ENCODE results near the gene ME2.
"Not testable (repeated sequence)": the region's sequence is repeated elsewhere in the genome, so short reads cannot be mapped to it uniquely, and the experiment has no call there.

Gene ME2

DNA sequence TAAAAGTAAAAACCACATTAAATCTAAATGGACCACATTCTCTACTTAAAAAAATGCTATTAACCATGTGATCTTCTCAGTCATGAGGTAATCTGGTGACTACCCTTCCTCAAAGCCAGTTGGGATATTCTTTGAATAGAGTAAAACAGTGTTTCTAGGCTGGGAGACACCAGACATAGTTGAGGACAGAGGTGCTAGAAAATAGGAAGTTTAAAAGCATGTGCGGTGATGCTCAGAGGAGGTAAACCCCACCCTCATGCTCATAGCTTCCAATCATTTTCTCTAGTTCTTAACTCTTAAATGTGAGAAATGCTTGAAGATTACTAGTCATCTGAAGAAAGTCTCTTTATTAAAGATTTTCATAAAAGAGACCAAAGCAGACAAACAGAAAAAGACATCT is 58.3 kb downstream of the ME2 start:
- no peak overlapping the region for H3K9ac ChIP-seq (ENCODE audit: low read length)
- H3K4me1 ChIP-seq (ENCODE audit: insufficient read depth, low read length, severe bottlenecking) = no peaks in the 10 kb centered on the region
- no peaks in the 10 kb centered on the region for H3K79me2 ChIP-seq (ENCODE audit: insufficient read depth, low read length)
- no peaks in the 10 kb centered on the region for H4K20me1 ChIP-seq (ENCODE audit: insufficient read depth, low read length)
- H3K27ac ChIP-seq (ENCODE audit: low read depth, low read length, poor library complexity, severe bottlenecking) = no peak overlapping the region
- no peaks in the 10 kb centered on the region for H3F3A ChIP-seq (ENCODE audit: insufficient read depth, low read length)
- H3K27me3 ChIP-seq (ENCODE audit: insufficient read depth, low read length) = no peaks in the 10 kb centered on the region
- peaks cover 64% of the 10 kb centered on the region for H3K36me3 ChIP-seq (ENCODE audit: insufficient read depth, low read length)
- H3K4me3 ChIP-seq (ENCODE audit: low read depth, low read length, poor library complexity, severe bottlenecking) = no peak overlapping the region
- H3K9me2 ChIP-seq (ENCODE audit: low read depth, low read length) = no peaks in the 10 kb centered on the region
- no peaks in the 10 kb centered on the region for H3K9me3 ChIP-seq (ENCODE audit: low read length)
- no peak overlapping the region for H3K4me2 ChIP-seq (ENCODE audit: low read length)
- TF ChIP-seq EZH2 (IDR thresholded peaks at IDR 0.05; ENCODE audit: borderline replicate concordance, low read length) = no peak
- TF ChIP-seq, protein P1, sequence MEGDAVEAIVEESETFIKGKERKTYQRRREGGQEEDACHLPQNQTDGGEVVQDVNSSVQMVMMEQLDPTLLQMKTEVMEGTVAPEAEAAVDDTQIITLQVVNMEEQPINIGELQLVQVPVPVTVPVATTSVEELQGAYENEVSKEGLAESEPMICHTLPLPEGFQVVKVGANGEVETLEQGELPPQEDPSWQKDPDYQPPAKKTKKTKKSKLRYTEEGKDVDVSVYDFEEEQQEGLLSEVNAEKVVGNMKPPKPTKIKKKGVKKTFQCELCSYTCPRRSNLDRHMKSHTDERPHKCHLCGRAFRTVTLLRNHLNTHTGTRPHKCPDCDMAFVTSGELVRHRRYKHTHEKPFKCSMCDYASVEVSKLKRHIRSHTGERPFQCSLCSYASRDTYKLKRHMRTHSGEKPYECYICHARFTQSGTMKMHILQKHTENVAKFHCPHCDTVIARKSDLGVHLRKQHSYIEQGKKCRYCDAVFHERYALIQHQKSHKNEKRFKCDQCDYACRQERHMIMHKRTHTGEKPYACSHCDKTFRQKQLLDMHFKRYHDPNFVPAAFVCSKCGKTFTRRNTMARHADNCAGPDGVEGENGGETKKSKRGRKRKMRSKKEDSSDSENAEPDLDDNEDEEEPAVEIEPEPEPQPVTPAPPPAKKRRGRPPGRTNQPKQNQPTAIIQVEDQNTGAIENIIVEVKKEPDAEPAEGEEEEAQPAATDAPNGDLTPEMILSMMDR (IDR thresholded peaks at IDR 0.05; ENCODE audit: low read length) = no peak
- no peak overlapping the region for H2AFZ ChIP-seq (ENCODE audit: low read length)

DNA sequence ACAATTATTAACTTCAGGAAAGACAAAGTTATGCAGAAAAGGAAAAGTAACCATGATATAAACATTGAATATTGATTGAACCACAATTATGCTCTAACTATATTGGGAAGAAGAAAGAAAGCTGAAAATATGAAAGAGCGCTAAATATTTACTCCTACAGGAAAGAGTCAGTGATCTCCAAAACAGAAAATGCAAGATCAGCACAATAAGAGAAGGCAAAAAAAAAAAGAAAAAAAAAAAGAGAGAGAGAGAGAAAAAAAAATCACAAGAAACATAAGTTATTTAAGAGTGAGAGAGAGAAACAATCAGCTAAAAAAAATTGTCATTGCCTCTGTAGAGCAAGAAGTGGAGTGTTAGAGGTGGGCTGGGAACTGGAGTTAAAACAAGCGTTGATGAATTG is 60.0 kb downstream of the ME2 start:
- Histone ChIP-seq H3K4me3 (ENCODE audit: low read depth, low read length, poor library complexity, severe bottlenecking) (no peak overlapping the region), H3F3A (ENCODE audit: insufficient read depth, low read length) (no peaks in the 10 kb centered on the region), H3K36me3 (ENCODE audit: insufficient read depth, low read length) (peaks cover 61% of the 10 kb centered on the region), H3K79me2 (ENCODE audit: insufficient read depth, low read length) (no peaks in the 10 kb centered on the region), H4K20me1 (ENCODE audit: insufficient read depth, low read length) (no peaks in the 10 kb centered on the region), H3K27me3 (ENCODE audit: insufficient read depth, low read length) (no peaks in the 10 kb centered on the region), H3K9me3 (ENCODE audit: low read length) (no peaks in the 10 kb centered on the region), H3K27ac (ENCODE audit: low read depth, low read length, poor library complexity, severe bottlenecking) (no peak overlapping the region), H3K9me2 (ENCODE audit: low read depth, low read length) (no peaks in the 10 kb centered on the region), H3K4me1 (ENCODE audit: insufficient read depth, low read length, severe bottlenecking) (no peaks in the 10 kb centered on the region), H3K9ac (ENCODE audit: low read length) (no peak overlapping the region), H2AFZ (ENCODE audit: low read length) (no peak overlapping the region), H3K4me2 (ENCODE audit: low read length) (no peak overlapping the region)
- TF ChIP-seq, protein P1 (IDR thresholded peaks at IDR 0.05; ENCODE audit: low read length) = no peak
- TF ChIP-seq EZH2 (IDR thresholded peaks at IDR 0.05; ENCODE audit: borderline replicate concordance, low read length) = no peak

DNA sequence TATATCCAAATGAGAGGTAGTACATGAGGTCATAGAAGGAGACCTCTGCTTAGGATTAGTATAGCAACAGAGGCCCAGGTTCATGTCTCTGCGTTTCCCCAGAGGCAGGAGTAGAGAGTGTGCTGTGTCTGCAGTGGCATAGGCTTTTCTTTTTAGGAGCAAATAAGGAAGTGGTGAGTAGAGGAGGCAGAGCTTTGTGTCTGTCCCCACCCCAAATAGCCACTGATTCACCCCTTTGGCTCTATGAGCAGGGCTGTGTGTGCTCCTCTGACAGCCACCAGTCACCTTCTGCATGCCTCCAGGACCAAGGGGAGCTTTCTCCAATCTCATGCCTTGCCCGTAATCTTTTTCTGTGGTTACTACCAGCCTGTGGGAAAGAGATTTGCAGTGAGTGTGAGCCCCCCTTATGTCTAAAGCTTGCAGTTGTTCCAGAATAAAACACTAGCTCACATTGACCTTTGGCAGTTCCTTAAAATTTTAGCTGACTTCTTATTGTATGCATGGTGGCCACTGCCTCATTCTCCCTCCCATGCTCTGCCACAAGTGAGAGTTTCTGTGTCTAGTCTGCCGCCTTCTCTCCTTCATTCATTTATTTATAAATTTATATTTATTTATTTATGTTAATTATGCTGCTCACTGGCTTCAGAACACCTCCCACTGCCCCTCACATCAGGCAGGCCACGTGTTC is 65.5 kb downstream of the ME2 start:
- Histone ChIP-seq H3K4me2 (ENCODE audit: low read length) (no peak overlapping the region), H3K36me3 (ENCODE audit: insufficient read depth, low read length) (peaks cover 71% of the 10 kb centered on the region), H3K9me3 (ENCODE audit: low read length) (no peaks in the 10 kb centered on the region), H3F3A (ENCODE audit: insufficient read depth, low read length) (no peaks in the 10 kb centered on the region), H3K9ac (ENCODE audit: low read length) (no peak overlapping the region), H2AFZ (ENCODE audit: low read length) (no peak overlapping the region), H3K79me2 (ENCODE audit: insufficient read depth, low read length) (no peaks in the 10 kb centered on the region), H3K4me3 (ENCODE audit: low read depth, low read length, poor library complexity, severe bottlenecking) (no peak overlapping the region), H4K20me1 (ENCODE audit: insufficient read depth, low read length) (no peaks in the 10 kb centered on the region), H3K27me3 (ENCODE audit: insufficient read depth, low read length) (no peaks in the 10 kb centered on the region), H3K9me2 (ENCODE audit: low read depth, low read length) (no peaks in the 10 kb centered on the region), H3K4me1 (ENCODE audit: insufficient read depth, low read length, severe bottlenecking) (no peaks in the 10 kb centered on the region), H3K27ac (ENCODE audit: low read depth, low read length, poor library complexity, severe bottlenecking) (no peak overlapping the region)
- no peak for TF ChIP-seq EZH2 (IDR thresholded peaks at IDR 0.05; ENCODE audit: borderline replicate concordance, low read length)
- TF ChIP-seq, protein P1 (IDR thresholded peaks at IDR 0.05; ENCODE audit: low read length) = no peak

DNA sequence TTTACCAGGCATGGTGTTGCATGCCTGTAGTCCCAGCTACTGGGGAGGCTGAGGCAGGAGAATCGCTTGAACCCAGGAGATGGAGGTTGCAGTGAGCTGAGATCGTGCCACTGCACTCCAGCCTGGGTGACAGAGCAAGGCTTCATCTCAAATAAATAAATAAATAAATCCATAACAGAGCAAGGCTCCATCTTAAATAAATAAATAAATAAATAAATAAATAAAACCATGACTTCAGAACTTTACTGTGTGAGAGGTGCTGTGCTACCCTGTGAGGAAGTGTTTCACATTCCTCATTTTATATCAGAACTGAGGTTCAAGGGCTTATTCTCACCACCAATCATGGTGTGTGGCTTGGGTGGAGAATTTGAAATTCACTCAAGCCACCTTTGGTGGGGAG is 67.0 kb downstream of the ME2 start:
- H3K27ac ChIP-seq (ENCODE audit: low read depth, low read length, poor library complexity, severe bottlenecking); H3K4me3 ChIP-seq (ENCODE audit: low read depth, low read length, poor library complexity, severe bottlenecking); H3K9me2 ChIP-seq (ENCODE audit: low read depth, low read length); H3K79me2 ChIP-seq (ENCODE audit: insufficient read depth, low read length); H3F3A ChIP-seq (ENCODE audit: insufficient read depth, low read length); H3K9ac ChIP-seq (ENCODE audit: low read length); H2AFZ ChIP-seq (ENCODE audit: low read length); H3K4me2 ChIP-seq (ENCODE audit: low read length); H4K20me1 ChIP-seq (ENCODE audit: insufficient read depth, low read length); H3K27me3 ChIP-seq (ENCODE audit: insufficient read depth, low read length); H3K4me1 ChIP-seq (ENCODE audit: insufficient read depth, low read length, severe bottlenecking); H3K9me3 ChIP-seq (ENCODE audit: low read length): not testable (repeated sequence)
- H3K36me3 ChIP-seq (ENCODE audit: insufficient read depth, low read length) = peaks cover 56% of the 10 kb centered on the region
